Dermis blood vessel endothelial cell (primary cell): ENCODE results near the gene MAPK4. TPM values are rescaled to one million over a fixed set of nuclear protein-coding genes. Genes with fewer than 3 reads are reported as not detected.
"Not testable (repeated sequence)": the region's sequence is repeated elsewhere in the genome, so short reads cannot be mapped to it uniquely, and the experiment has no call there.

Source experiments
- DNase-seq: peaks from one replicate; pipeline ENCODE4 v3.0.0; 2010
- total RNA-seq: library from RNA; depleted of rRNA; stranded (reverse); fragments of >200 nt; gene quantifications from 2 replicates; pipeline ENCODE4 v1.2.3, GENCODE V29; 2014

Gene MAPK4
- total RNA-seq, 1 donor from 2014 or later = not detected

DNA sequence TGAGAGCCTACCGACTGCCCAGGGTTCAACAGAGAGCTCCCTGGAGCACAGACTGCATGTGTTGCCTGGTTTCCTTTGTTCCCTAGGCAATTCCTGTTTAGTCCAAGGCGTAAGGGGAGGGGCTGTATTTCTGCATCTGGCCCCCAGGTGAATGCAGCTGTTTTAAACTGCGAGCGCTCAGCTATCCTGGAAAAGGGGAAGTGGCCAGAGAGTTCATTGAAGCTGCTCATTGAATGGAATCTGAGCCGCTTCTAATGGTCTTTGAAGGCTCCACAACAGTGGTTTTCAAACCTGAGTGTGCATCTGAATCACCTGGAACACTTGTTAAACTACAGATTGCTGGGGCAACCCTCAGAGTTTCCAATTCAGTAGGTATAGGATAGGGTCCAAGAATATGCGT, 18.1 kb downstream of the MAPK4 start:
- no peak for DNase-seq

DNA sequence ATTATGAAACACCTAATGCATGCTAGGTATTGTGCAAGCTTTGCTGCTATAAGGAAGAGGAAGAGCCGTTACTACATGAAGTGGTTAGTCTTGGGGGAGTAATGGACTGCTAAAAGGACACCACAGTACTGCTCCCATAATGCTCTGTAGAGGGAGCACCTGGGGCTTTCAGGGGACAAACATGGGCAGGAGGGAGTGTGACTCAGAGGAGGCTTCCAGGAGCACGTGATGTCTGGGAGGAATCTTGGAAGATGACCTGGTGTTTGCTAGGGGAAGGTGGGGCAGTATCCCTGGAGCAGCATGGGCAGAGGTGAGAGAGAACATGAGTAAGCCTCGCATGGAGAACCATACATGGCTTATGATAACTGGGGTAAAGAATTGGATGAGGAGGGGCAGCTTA, 18.8 kb downstream of the MAPK4 start:
- DNase-seq = no peak

DNA sequence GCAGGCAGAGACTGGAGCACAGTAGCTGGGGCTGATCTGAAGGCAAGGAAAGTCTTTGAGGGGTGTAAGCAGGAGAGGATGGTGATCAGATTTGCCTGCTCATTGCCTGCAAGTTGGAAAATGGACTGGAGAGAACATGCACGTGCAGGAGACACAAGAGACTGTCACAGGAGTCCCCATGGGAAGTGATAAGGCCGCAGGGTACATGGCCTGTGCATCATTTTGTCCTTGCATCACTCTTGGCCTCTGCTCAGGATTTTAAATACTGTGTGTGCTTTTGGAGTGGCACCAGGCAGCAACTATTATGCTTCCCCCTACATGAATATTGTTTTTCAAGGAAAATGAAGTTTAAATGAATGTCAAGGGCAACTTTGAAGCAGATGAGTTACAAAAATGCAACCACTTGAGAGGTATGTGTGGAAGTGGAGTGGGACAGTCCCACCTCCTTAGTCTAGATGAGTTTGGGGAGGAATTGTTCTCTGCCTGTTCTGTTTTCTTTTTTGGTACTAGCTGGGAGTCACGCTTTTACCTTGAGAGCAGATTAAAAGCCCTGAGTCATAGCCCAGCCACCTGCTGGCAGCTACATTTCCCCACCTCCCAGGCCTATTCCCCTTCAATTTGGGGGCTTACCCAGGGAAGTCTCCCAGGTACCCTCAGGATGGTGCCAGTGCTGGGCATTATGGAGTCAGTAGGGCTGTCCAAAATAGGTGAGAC, 19.3 kb downstream of the MAPK4 start:
- no peak for DNase-seq

DNA sequence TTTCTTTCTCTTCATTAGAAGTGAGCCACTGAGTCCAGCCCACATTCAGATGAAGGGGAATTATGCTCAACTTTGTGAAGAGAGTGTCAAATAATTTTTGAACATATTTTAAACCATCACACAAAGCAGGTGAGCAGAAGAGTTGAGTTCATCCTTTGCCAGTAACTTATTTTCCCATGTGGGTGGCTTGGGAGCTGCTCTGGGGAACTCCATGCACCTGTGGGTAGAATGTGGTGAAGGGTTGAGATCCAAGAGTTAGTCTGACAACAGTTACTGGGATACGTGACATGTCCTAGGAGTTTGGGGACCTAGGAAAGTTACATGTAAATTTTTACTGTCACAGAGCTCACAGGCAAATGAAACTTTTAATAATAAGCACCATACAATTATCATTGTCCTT, 21.6 kb downstream of the MAPK4 start:
- DNase-seq = no peak

GRCh38 chr18:50582500-50582899, 22.6 kb downstream of the MAPK4 start:
- DNase-seq = no peak

- no peak for DNase-seq
Observed at GRCh38 chr18:50586710-50587109, 26.8 kb downstream of the MAPK4 start.

DNA sequence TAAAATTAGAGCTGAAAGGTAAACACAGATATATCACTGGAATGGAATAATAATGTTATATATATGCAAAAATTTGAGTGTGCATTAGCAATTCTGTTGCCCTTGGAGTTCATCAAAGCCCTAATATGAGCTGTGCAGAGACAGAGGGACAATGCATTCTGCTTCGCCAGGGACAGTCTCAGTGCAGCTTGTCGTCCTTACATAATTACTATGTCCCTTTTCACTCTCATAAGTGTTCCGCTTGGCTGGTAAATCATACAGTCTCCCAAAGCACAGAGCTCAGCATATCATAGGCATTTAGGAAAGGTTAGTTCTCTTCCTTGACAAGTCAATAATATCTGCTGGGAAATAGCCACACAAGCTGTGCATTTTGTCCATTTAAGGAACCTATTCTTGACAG, 30.7 kb downstream of the MAPK4 start:
- no peak for DNase-seq

DNA sequence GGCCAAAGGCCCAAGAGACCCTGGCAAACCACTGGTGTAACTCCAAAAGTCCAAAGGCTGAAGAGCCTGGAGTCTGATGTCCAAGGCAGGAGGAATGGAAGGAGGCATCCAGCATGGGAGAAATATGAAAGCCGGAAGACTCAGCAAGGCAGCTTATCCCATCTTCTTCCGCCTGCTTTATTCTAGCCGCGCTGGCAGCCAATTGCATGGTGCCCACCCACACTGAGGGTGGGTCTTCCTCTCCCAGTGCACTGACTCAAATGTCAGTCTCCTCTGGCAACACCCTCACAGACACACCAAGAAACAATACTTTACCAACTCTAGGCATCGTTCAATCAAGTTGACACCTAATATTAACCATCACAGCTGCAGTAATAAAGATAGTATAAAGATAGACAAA, 34.1 kb downstream of the MAPK4 start:
- DNase-seq = no peak

GRCh38 chr18:50594942-50595341, 35.1 kb downstream of the MAPK4 start:
- no peak for DNase-seq

DNA sequence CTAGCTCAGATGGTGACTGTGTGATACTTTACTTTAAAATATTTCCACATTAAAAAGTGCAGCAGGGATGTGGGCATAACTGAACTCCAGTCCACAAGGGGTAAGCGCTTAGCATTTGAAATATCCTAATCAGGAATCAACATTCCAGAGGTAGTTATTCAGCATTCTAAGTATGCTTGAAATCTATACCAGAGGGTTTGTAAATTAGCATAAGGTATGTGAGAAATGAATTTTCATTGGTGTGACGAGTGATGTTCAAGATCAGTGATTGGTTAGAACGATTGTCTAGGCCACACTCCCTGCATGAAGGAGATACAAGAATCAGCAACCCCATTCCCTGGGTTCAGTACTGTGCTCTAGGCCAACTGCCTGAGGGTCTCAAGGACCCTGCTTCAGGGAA, 42.6 kb downstream of the MAPK4 start:
- DNase-seq = no peak

DNA sequence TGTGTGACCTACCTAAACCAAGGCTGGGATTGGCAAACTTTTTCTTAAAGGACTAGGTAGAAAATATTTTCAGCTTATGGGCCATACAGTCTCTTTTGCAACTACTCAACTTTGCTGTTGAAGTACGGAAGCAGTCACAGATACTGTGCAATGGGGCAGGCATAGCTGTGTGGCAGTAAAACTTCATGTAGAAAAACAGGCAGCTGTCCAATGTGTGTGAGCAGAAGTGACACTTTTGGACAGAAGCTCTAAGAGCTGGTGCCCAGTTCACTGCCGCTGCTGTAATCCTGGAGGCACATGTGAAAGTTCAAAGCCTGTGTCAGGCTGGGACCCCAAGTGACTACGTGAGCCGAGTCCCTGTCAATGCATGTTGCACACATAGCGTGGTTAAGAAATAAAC, 46.7 kb downstream of the MAPK4 start:
- DNase-seq = no peak

DNA sequence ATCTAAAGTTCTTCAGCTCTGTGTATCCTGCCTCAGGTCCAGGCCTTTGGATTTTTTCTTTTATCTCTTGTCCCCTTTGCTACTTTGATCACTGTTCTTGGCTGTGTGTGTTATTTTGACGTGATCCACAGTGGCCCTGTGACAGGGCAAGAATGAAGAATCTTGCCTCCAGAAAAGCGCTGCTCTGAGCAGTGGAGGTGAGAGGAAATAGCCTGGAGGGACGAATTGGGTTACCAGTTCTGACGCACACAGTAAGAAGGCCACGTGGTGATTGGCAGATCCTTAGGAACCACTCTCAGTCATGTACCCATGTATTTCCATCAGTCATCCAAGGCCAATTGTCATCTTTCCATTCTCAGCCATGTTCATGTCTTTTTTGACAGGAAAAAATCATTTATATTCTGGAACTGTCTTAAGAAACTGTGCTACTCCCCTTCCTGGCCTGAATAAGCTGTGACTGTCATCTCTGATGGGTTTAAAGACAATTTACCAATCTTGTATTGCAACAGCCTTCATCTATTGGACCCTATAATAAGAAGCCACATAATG, 47.6 kb downstream of the MAPK4 start:
- DNase-seq = no peak

DNA sequence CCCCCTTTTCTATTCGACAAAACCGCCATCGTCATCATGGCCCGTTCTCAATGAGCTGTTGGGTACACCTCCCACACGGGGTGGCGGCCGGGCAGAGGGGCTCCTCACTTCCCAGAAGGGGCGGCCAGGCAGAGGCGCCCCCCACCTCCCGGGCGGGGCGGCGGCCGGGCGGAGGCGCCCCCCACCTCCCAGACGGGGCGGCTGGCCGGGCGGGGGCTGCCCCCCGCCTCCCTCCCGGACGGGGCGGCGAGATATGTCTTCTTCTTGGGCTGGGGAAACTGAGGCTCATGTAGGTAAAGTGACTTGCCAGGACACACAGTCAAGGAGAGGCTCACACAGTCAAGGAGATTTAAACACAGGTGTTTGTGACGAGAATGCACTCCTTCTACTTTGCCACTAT, 49.3 kb downstream of the MAPK4 start:
- DNase-seq = not testable (repeated sequence)

- DNase-seq = no peak
Observed at GRCh38 chr18:50610349-50610748, 50.5 kb downstream of the MAPK4 start.

DNA sequence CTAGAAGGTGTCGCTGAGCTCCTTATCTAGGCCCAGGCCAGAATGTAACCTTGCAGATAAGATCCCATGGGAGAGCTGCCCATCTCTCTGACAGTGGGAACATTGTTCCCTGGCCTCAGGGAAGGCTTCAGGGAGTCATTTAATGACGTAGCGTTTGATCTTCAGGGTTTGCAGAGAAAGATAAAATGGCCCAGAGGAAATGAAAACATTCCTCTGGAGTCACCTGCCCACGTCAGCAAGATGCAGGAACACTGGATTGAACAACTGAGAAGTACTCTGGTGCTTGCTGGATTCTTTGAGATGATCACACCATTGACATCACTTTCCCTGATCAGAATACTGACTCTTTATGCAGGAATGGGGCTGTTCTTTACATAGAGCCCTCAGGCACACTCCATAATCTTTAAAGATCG, 51.6 kb downstream of the MAPK4 start:
- no peak for DNase-seq

DNA sequence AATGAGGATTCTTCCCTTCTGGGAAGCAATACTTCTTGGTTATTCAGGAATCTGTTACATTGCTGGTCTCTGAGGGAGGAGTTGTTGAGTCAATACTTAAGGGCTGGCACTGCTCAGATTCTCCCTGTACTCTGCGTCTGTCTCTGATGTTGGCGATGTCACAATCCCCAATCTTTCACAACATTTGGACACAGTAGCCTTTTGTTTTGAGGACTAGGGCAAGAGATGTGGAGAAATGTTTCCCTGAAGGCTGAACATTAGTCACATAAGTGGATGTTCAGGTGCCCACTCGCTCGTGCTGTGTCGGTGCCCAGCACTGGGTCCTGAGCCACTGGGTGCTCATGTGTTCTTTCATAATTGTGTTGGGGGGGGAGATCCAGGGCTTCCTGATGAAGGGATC, 55.0 kb downstream of the MAPK4 start:
- DNase-seq = no peak

GRCh38 chr18:50616484-50617048, 56.7 kb downstream of the MAPK4 start:
- DNase-seq = no peak

GRCh38 chr18:50619861-50620275, 60.0 kb downstream of the MAPK4 start:
- DNase-seq = no peak

- DNase-seq = no peak
Observed at GRCh38 chr18:50620319-50620718, 60.4 kb downstream of the MAPK4 start.

DNA sequence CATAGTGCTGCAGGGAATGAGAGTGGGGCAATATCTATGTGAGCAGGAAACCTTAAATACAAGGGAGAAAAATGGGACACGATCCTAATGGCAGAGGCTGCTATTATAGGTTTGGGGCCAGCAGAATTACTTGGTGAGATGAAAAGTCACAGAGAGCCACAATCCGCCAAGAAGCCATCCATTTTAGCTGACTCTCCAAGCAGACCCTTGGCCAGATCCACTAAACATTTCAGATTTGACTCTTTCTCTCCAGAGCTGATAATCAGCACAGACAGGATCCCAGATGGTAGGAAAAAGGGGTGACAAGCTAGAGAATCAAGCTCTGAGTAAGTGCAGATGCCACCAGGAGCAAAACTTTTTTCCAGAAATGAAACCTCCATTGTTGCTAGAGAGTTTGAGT, 61.5 kb downstream of the MAPK4 start:
- DNase-seq = no peak

DNA sequence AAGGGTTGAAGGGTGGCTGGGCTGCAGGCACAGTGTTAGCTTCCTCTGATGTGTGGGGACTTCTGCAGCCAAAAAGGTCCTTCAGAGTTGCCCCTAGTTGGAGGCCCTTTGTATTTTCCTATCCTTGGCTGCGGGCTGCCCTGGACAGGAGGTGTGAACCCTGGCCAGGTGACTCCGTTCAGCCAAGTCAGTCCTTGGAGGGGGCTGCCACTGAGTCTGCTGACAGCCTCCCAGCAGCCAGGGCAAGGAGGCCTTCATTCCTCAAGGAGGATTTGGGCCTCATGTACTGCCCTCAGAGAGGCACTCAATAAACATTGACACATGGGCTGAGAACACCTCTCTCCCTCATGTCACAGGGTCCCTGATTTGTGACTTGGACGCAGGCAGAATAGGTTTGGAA, 62.4 kb downstream of the MAPK4 start:
- no peak for DNase-seq

DNA sequence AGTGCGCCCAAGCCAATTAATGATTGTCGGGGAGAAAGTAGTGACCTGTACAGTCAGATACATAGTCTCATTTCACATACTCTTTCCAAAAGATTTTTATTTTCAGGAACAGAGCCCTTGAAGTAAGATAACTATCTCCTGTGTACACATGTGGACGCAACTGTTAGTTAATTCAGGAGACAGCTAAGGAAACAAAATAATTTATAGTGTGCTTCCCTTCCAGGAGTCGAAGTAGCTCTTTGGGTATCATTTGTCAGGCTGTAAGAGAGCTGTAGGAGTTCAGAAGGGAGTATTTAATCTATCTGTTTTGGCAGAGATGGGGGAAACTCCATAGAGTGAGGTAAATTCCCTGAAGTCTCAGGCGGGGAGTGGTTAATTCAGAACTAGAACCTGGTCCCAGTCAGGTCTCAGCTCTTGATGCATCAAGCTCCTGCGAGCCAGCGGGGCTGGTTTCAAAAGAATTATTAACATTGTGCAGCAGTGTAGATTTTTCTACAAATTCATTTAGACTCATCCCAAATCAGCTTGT, 63.0 kb downstream of the MAPK4 start:
- DNase-seq = no peak

GRCh38 chr18:50623694-50624352, 63.9 kb downstream of the MAPK4 start:
- no peak for DNase-seq

- no peak for DNase-seq
Observed at GRCh38 chr18:50624981-50625380, 65.1 kb downstream of the MAPK4 start.
